HepG2 (cell line): ENCODE results near the gene DNM3. TPM values are rescaled to one million over a fixed set of nuclear protein-coding genes. Genes with fewer than 3 reads are reported as not detected.

Source experiments
- ELF3 ChIP-seq: IDR thresholded peaks from 2 replicates; pipeline ENCODE4 v1.6.1; 2016; ENCODE audit warnings: missing genetic modification reagents, missing compliant biosample characterization
- FOSL1 ChIP-seq: sonication (generic); formaldehyde crosslinking; IDR thresholded peaks from 2 replicates; pipeline ENCODE4 v1.9.0; 2021; ENCODE audit warnings: missing genetic modification reagents, borderline replicate concordance
- HMGA1 ChIP-seq: sonication (generic); formaldehyde crosslinking; conservative IDR thresholded peaks from 2 replicates; pipeline ENCODE4 v1.4.0; 2020; ENCODE audit warnings: missing genetic modification reagents
- NPAS2 ChIP-seq: sonication (generic); formaldehyde crosslinking; IDR thresholded peaks from 2 replicates; pipeline ENCODE4 v1.8.0; 2022; ENCODE audit warnings: mild to moderate bottlenecking, missing genetic modification reagents, borderline replicate concordance
- SIX4 ChIP-seq: sonication (generic); formaldehyde crosslinking; IDR thresholded peaks from 2 replicates; pipeline ENCODE4 v1.4.0; 2020; ENCODE audit warnings: missing genetic modification reagents
- SKI ChIP-seq: fragments of 450-650 bp; IDR thresholded peaks from one replicate; pipeline ENCODE4 v1.6.1; 2018; ENCODE audit warnings: mild to moderate bottlenecking; ENCODE audit not compliant: partially characterized antibody
- SSRP1 ChIP-seq: IDR thresholded peaks from 2 replicates; pipeline ENCODE4 v1.6.1; 2016; ENCODE audit warnings: control low read depth
- TCF7 ChIP-seq: sonication (generic); IDR thresholded peaks from 2 replicates; pipeline ENCODE4 v1.6.1; 2016; ENCODE audit warnings: antibody characterized with exemption, low read depth
- ZNF24 ChIP-seq: fragments of 450-650 bp; IDR thresholded peaks from 2 replicates; pipeline ENCODE4 v1.6.1; 2017; ENCODE audit warnings: antibody characterized with exemption, mild to moderate bottlenecking
- ZNF264 ChIP-seq: sonication (generic); formaldehyde crosslinking; IDR thresholded peaks from 2 replicates; pipeline ENCODE4 v1.4.0; 2020; ENCODE audit warnings: missing genetic modification reagents
- ZNF34 ChIP-seq: sonication (generic); formaldehyde crosslinking; IDR thresholded peaks from 2 replicates; pipeline ENCODE4 v1.4.0; 2020; ENCODE audit warnings: mild to moderate bottlenecking, missing genetic modification reagents, borderline replicate concordance
- ZNF670 ChIP-seq: sonication (generic); formaldehyde crosslinking; IDR thresholded peaks from 2 replicates; pipeline ENCODE4 v1.8.0; 2022; ENCODE audit warnings: mild to moderate bottlenecking, missing genetic modification reagents, borderline replicate concordance
- ZSCAN30 ChIP-seq: sonication (generic); formaldehyde crosslinking; IDR thresholded peaks from 2 replicates; pipeline ENCODE4 v1.5.0; 2020; ENCODE audit warnings: mild to moderate bottlenecking, missing genetic modification reagents
- polyA plus RNA-seq, 8 experiments: library from polyadenylated mRNA; depleted of rRNA in 3 of 8; stranded (reverse) in 7 of 8; unstranded in 1 of 8; fragments of >200 nt; fragmentation: Illumina TruSeq in 4 of 8; extraction: Trizol in 4 of 8; gene quantifications; 2 replicates each; pipeline versions ENCODE4 v1.2.1 to v1.2.3, GENCODE V29; 2011 to 2016; ENCODE audit warnings: low read depth in 4 of 8, missing spikeins in 1 of 8, mixed read lengths in 1 of 8; ENCODE audit not compliant: insufficient read depth in 1 of 8
- total RNA-seq, 5 experiments: library from RNA; depleted of rRNA; stranded (reverse); fragments of >200 nt; fragmentation: Illumina TruSeq; extraction: Trizol; gene quantifications; 2 replicates each; pipeline ENCODE4 v1.2.3, GENCODE V29; 2016; ENCODE audit warnings: low read depth in 1 of 5
- TF ChIP-seq, protein P1 (sequence below): sonication (generic); formaldehyde crosslinking; IDR thresholded peaks from 2 replicates; pipeline ENCODE4 v1.4.0; 2020; ENCODE audit warnings: missing genetic modification reagents, low read depth, mild to moderate bottlenecking, borderline replicate concordance
- TF ChIP-seq, protein P2 (sequence below): IDR thresholded peaks from 2 replicates; pipeline ENCODE4 v1.6.1; 2016; ENCODE audit warnings: low read depth, control low read depth
- TF ChIP-seq, protein P3 (sequence below), 2 experiments: IDR thresholded peaks; 2 replicates each; pipeline ENCODE4 v1.6.1; 2011 to 2012; ENCODE audit warnings: low read length in 2 of 2, borderline replicate concordance in 1 of 2, low read depth in 1 of 2, mild to moderate bottlenecking in 1 of 2, moderate library complexity in 1 of 2
- TF ChIP-seq, protein P4 (sequence below), 2 experiments: sonication (generic) in 1 of 2; formaldehyde crosslinking in 1 of 2; IDR thresholded peaks; 2 replicates each; pipeline versions ENCODE4 v1.4.0 to v1.6.1; 2018 to 2020; ENCODE audit warnings: missing genetic modification reagents in 2 of 2, borderline replicate concordance in 1 of 2, low read depth in 1 of 2, mild to moderate bottlenecking in 1 of 2, missing biosample characterization in 1 of 2

DNM3 gene
- total and polyA plus RNA-seq, 2 of the 13 experiments (the other 11 are each of a cell fraction or from before 2014, with no cell fraction given): 0.05 TPM; not detected in 1

DNA sequence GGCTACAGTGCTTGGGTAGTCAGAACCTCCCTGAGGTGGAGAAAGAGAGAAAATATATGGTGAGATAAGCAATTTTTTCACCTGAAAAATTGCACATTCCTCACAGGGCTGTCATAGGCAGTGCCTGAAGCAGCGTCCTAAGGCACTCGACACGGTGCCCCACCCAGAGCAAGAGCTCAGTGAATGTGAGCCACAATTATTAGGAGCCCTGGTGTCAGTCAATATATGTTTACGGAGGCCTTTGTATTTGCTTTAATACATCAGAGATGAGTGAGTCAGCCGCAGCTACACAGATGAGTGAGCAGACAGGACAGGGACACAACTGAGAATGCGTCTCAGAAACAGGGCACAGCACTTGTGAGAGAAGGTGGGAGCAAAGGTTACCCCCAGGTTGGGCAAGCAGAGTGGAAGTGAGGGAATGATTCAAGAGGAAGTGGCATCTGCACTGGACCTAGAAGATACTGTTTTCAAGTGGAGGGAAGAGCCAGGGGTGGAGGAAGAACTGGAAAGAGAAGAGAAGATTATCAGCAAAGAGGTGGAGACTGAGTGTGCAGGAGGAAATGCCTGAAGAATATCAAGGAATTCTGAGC lies 607.8 kb downstream of the DNM3 start (continued):
- TF ChIP-seq ZNF264 (CRISPR knock-in tag) (0 out of 2 replicates have a peak, but pooled peaks have one; percentile 7), NPAS2 (CRISPR knock-in tag) (no peak), HMGA1 (CRISPR knock-in tag) (no peak), ZSCAN30 (CRISPR knock-in tag) (no peak), ZNF34 (CRISPR knock-in tag) (0 out of 2 replicates have a peak, but pooled peaks have one; percentile 58), FOSL1 (peak; percentile 76; the same call in 1 of the 2 replicates), SSRP1 (no peak), ELF3 (peak; percentile 78; the same call in 1 of the 2 replicates), SKI (peak; percentile 41), ZNF24 (no peak), SIX4 (CRISPR knock-in tag) (0 out of 2 replicates have a peak, but pooled peaks have one; percentile 33), ZNF670 (CRISPR knock-in tag) (no peak), TCF7 (peak; percentile 69)
- TF ChIP-seq, protein P1, sequence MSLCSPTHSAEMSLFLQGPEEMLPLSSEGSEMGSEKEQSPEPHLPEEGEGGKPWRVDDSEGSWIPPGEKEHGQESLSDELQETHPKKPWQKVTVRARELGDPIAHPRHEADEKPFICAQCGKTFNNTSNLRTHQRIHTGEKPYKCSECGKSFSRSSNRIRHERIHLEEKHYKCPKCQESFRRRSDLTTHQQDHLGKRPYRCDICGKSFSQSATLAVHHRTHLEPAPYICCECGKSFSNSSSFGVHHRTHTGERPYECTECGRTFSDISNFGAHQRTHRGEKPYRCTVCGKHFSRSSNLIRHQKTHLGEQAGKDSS (CRISPR knock-in tag): no peak; the same call in 1 of the 2 replicates
- TF ChIP-seq, protein P2, sequence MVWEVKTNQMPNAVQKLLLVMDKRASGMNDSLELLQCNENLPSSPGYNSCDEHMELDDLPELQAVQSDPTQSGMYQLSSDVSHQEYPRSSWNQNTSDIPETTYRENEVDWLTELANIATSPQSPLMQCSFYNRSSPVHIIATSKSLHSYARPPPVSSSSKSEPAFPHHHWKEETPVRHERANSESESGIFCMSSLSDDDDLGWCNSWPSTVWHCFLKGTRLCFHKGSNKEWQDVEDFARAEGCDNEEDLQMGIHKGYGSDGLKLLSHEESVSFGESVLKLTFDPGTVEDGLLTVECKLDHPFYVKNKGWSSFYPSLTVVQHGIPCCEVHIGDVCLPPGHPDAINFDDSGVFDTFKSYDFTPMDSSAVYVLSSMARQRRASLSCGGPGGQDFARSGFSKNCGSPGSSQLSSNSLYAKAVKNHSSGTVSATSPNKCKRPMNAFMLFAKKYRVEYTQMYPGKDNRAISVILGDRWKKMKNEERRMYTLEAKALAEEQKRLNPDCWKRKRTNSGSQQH (CRISPR knock-in tag): peak; percentile 41; the same call in 1 of the 2 replicates
- TF ChIP-seq, protein P3, sequence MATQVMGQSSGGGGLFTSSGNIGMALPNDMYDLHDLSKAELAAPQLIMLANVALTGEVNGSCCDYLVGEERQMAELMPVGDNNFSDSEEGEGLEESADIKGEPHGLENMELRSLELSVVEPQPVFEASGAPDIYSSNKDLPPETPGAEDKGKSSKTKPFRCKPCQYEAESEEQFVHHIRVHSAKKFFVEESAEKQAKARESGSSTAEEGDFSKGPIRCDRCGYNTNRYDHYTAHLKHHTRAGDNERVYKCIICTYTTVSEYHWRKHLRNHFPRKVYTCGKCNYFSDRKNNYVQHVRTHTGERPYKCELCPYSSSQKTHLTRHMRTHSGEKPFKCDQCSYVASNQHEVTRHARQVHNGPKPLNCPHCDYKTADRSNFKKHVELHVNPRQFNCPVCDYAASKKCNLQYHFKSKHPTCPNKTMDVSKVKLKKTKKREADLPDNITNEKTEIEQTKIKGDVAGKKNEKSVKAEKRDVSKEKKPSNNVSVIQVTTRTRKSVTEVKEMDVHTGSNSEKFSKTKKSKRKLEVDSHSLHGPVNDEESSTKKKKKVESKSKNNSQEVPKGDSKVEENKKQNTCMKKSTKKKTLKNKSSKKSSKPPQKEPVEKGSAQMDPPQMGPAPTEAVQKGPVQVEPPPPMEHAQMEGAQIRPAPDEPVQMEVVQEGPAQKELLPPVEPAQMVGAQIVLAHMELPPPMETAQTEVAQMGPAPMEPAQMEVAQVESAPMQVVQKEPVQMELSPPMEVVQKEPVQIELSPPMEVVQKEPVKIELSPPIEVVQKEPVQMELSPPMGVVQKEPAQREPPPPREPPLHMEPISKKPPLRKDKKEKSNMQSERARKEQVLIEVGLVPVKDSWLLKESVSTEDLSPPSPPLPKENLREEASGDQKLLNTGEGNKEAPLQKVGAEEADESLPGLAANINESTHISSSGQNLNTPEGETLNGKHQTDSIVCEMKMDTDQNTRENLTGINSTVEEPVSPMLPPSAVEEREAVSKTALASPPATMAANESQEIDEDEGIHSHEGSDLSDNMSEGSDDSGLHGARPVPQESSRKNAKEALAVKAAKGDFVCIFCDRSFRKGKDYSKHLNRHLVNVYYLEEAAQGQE (IDR thresholded peaks at IDR 0.05; ENCODE audit: borderline replicate concordance in 1 of 2, low read depth in 1 of 2, low read length in 2 of 2): peak in 1 of 2 experiments; percentile 44; a peak in 1 of 4 replicates
- TF ChIP-seq, protein P4, sequence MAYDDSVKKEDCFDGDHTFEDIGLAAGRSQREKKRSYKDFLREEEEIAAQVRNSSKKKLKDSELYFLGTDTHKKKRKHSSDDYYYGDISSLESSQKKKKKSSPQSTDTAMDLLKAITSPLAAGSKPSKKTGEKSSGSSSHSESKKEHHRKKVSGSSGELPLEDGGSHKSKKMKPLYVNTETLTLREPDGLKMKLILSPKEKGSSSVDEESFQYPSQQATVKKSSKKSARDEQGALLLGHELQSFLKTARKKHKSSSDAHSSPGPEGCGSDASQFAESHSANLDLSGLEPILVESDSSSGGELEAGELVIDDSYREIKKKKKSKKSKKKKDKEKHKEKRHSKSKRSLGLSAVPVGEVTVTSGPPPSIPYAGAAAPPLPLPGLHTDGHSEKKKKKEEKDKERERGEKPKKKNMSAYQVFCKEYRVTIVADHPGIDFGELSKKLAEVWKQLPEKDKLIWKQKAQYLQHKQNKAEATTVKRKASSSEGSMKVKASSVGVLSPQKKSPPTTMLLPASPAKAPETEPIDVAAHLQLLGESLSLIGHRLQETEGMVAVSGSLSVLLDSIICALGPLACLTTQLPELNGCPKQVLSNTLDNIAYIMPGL (CRISPR knock-in tag; IDR thresholded peaks at IDR 0.05; ENCODE audit: borderline replicate concordance in 1 of 2, low read depth in 1 of 2): peak in 1 of 2 experiments; percentile 51; a peak in 1 of 4 replicates
